ENCODE measurements around the gene DNASE1L2. TPM values are rescaled to one million over a fixed set of nuclear protein-coding genes. Genes with fewer than 3 reads are reported as not detected.

Gene DNASE1L2
- total and polyA plus RNA-seq, 2 of the 8 experiments (the other 6 are each of a cell fraction or from before 2014, with no cell fraction given), result 0.35 to 0.97 TPM

GRCh38 chr16:2231016-2231931 lies 5.0 kb upstream of the DNASE1L2 start:
- H4K8ac ChIP-seq (ENCODE audit: extremely low read depth, insufficient read depth, low read length), result no peak overlapping the region
- no peak overlapping the region for H4K5ac ChIP-seq (ENCODE audit: insufficient read length, low read depth, low read length)
- no peak overlapping the region for H3K4me2 ChIP-seq (ENCODE audit: insufficient read depth in 1 of 2, low read depth in 2 of 2, low read length in 2 of 2)
- H3K27me3 ChIP-seq (replicated peaks in 1 of 4; ENCODE audit: control insufficient read depth in 3 of 4, extremely low read depth in 1 of 4, insufficient read depth in 3 of 4, low read length in 3 of 4), result no peaks in the 10 kb centered on the region; a peak in 1 of 7 replicates
- peaks cover 7 to 23% of the 10 kb centered on the region in 2 experiments for H4K20me1 ChIP-seq (replicated peaks in 1 of 2; ENCODE audit: control insufficient read depth in 1 of 2, insufficient read depth in 2 of 2, low read length in 2 of 2)
- no peak overlapping the region for H3K4me3 ChIP-seq (ENCODE audit: extremely low read depth in 1 of 4, insufficient read depth in 2 of 4, low read depth in 3 of 4, low read length in 4 of 4)
- no peak overlapping the region for H3K56ac ChIP-seq (replicated peaks; ENCODE audit: insufficient read length, low read depth, low read length)
- no peak overlapping the region for H2BK15ac ChIP-seq (ENCODE audit: low read length)
- no peak overlapping the region for H3K18ac ChIP-seq (ENCODE audit: extremely low read depth, low read length)
- H3K79me2 ChIP-seq (ENCODE audit: control insufficient read depth in 1 of 2, insufficient read depth in 2 of 2, low read length in 2 of 2), result peaks cover 0 to 12% of the 10 kb centered on the region in 2 experiments; a peak in 1 of 4 replicates
- H2AK5ac ChIP-seq (ENCODE audit: low read depth, low read length), result no peak overlapping the region
- 0 out of 2 replicates have a peak, but pooled peaks cover under 1% of the 10 kb centered on the region for H3K79me1 ChIP-seq (ENCODE audit: low read depth, low read length)
- H2BK20ac ChIP-seq (ENCODE audit: low read length), result no peak overlapping the region
- WGBS, 2 experiments (ENCODE audit: extremely low coverage in 1 of 2, insufficient coverage in 1 of 2, insufficient read length in 1 of 2, insufficient replicate concordance in 2 of 2, low coverage in 1 of 2, low lambda C conversion rate in 2 of 2, missing lambda C conversion rate in 1 of 2), result 93% methylated on average over 29 of the region's 29 CpGs; no CpG with 5 or more reads in 1 of the 2 experiments
- no peak overlapping the region for H2BK120ac ChIP-seq (replicated peaks; ENCODE audit: low read depth, low read length)
- no peaks in the 10 kb centered on the region for H3K9me3 ChIP-seq (ENCODE audit: insufficient read depth in 2 of 2, low read depth in 1 of 2, low read length in 1 of 2)
- peaks cover 0 to under 1% (median under 1%) of the 10 kb centered on the region in 4 experiments; a peak in 4 of 7 replicates for H3K4me1 ChIP-seq (replicated peaks in 1 of 4; ENCODE audit: control insufficient read depth in 3 of 4, insufficient read depth in 4 of 4, low read length in 3 of 4)
- H3K36me3 ChIP-seq (ENCODE audit: control insufficient read depth in 2 of 4, insufficient read depth in 4 of 4, low read length in 3 of 4), result peaks cover 3 to 55% (median 6%) of the 10 kb centered on the region in 4 experiments; a peak in 5 of 8 replicates
- H3K23ac ChIP-seq (ENCODE audit: insufficient read length), result no peak overlapping the region
- no peak overlapping the region for H3K27ac ChIP-seq (ENCODE audit: low read depth, low read length)
- H2AFZ ChIP-seq (ENCODE audit: low read length), result no peak overlapping the region
- H3K14ac ChIP-seq (ENCODE audit: insufficient read length), result no peak overlapping the region
- ChIA-PET CTCF (ENCODE audit: partially characterized antibody) (interaction anchor here (0.7 to 2.5 kb wide), 2 partner anchors 36 to 90 kb away, joined by 3 to 7 read pairs; no protein-coding TSS in a partner anchor), POLR2A (ENCODE audit: partially characterized antibody) (interaction anchor here (1.0 to 6.7 kb wide), 11 partner anchors 8 to 63 kb away, joined by 3 to 37 read pairs (median 4); partner anchors contain the start of genes ECI1 and PGP)
- no peak overlapping the region for H2BK5ac ChIP-seq (ENCODE audit: low read depth, low read length)
- FAIRE-seq (no peak), DNase-seq (ENCODE audit: low read depth in 1 of 2, low spot score in 2 of 2) (no peak)
- peaks cover under 1% of the 10 kb centered on the region; the same call in 1 of the 2 replicates for H3K23me2 ChIP-seq (ENCODE audit: low read depth, low read length)
- no peak overlapping the region for H2BK12ac ChIP-seq (ENCODE audit: low read depth, low read length)
- no peak overlapping the region for H3K9ac ChIP-seq (replicated peaks in 1 of 4; ENCODE audit: extremely low read depth in 1 of 4, low read depth in 3 of 4, low read length in 3 of 4)
- H3K4ac ChIP-seq (replicated peaks; ENCODE audit: insufficient read length, low read depth, low read length), result no peak overlapping the region
- H4K91ac ChIP-seq (replicated peaks; ENCODE audit: insufficient read length, low read length), result no peak overlapping the region
- no peak for TF ChIP-seq YY1 (IDR thresholded peaks at IDR 0.05; ENCODE audit: low read depth, low read length)
- TF ChIP-seq TAF7 (optimal IDR thresholded peaks at IDR 0.05; ENCODE audit: borderline replicate concordance, low read depth, low read length), result no peak
- no peak for TF ChIP-seq POU5F1 (IDR thresholded peaks at IDR 0.05; ENCODE audit: low read depth, low read length)
- TF ChIP-seq NANOG (IDR thresholded peaks at IDR 0.05; ENCODE audit: insufficient read depth, low read depth, low read length, poor library complexity, severe bottlenecking), result no peak
- no peak for TF ChIP-seq CBX5 (IDR thresholded peaks at IDR 0.05; ENCODE audit: low read depth, low read length)
- TF ChIP-seq MAFK (IDR thresholded peaks at IDR 0.05; ENCODE audit: low read depth, low read length), result no peak
- TF ChIP-seq TCF12 (IDR thresholded peaks at IDR 0.05; ENCODE audit: low read depth, low read length), result no peak
- no peak for TF ChIP-seq PHF8 (conservative IDR thresholded peaks at IDR 0.05; ENCODE audit: low read depth, low read length)
- no peak for TF ChIP-seq USF2 (IDR thresholded peaks at IDR 0.05; ENCODE audit: low read length)
- TF ChIP-seq MAX (IDR thresholded peaks at IDR 0.05), result no peak

All from H1 (cell line).